HepG2 (cell line): Measurements from ENCODE around the gene DLST. TPM values are rescaled to one million over a fixed set of nuclear protein-coding genes. Genes with fewer than 3 reads are reported as not detected.

ENCODE experiments used
- DNMT1 ChIP-seq: sonication (generic); formaldehyde crosslinking; IDR thresholded peaks from 2 replicates; pipeline ENCODE4 v1.5.1; 2020; ENCODE audit warnings: mild to moderate bottlenecking, missing genetic modification reagents
- EP300 ChIP-seq, 3 experiments: sonication (generic) in 1 of 3; formaldehyde crosslinking in 1 of 3; IDR thresholded peaks; 2 replicates each; pipeline versions ENCODE4 v1.5.1 to v1.6.1; 2011 to 2020; ENCODE audit warnings: low read depth in 2 of 3, low read length in 2 of 3, borderline replicate concordance in 1 of 3, improper control_type of control experiment in 1 of 3, mild to moderate bottlenecking in 1 of 3, missing genetic modification reagents in 1 of 3, moderate library complexity in 1 of 3
- ETS1 ChIP-seq: sonication (generic); formaldehyde crosslinking; IDR thresholded peaks from 2 replicates; pipeline ENCODE4 v1.4.0; 2020; ENCODE audit warnings: missing genetic modification reagents
- KAT8 ChIP-seq: IDR thresholded peaks from 2 replicates; pipeline ENCODE4 v1.6.1; 2016; ENCODE audit warnings: missing genetic modification reagents, missing compliant biosample characterization
- MIER3 ChIP-seq: IDR thresholded peaks from 2 replicates; pipeline ENCODE4 v1.6.1; 2016; ENCODE audit warnings: missing compliant biosample characterization, borderline replicate concordance
- MTA3 ChIP-seq: sonication (generic); formaldehyde crosslinking; IDR thresholded peaks from 2 replicates; pipeline ENCODE4 v1.4.0; 2020; ENCODE audit warnings: missing genetic modification reagents
- RAD21 ChIP-seq: fragments of 450-650 bp; formaldehyde crosslinking; IDR thresholded peaks from 2 replicates; pipeline ENCODE4 v1.5.0; 2020; ENCODE audit warnings: mild to moderate bottlenecking
- SIN3A ChIP-seq: IDR thresholded peaks from 2 replicates; pipeline ENCODE4 v1.6.1; 2011; ENCODE audit warnings: low read depth, mild to moderate bottlenecking, control low read depth, low read length, borderline replicate concordance
- TBX3 ChIP-seq: fragments of 450-650 bp; IDR thresholded peaks from 2 replicates; pipeline ENCODE4 v1.6.1; 2017; ENCODE audit warnings: antibody characterized with exemption, mild to moderate bottlenecking, inconsistent platforms, borderline replicate concordance
- WIZ ChIP-seq: sonication (generic); formaldehyde crosslinking; IDR thresholded peaks from 2 replicates; pipeline ENCODE4 v1.5.1; 2020; ENCODE audit warnings: mild to moderate bottlenecking, missing genetic modification reagents
- ZMYM2 ChIP-seq: sonication (generic); formaldehyde crosslinking; IDR thresholded peaks from 2 replicates; pipeline ENCODE4 v1.8.0; 2022; ENCODE audit warnings: mild to moderate bottlenecking, missing genetic modification reagents
- ZMYM3 ChIP-seq: sonication (generic); formaldehyde crosslinking; IDR thresholded peaks from 2 replicates; pipeline ENCODE4 v1.5.1; 2020; ENCODE audit warnings: mild to moderate bottlenecking, missing genetic modification reagents
- ZNF18 ChIP-seq: sonication (generic); formaldehyde crosslinking; IDR thresholded peaks from 2 replicates; pipeline ENCODE4 v1.8.0; 2022; ENCODE audit warnings: mild to moderate bottlenecking, missing genetic modification reagents; ENCODE audit not compliant: insufficient replicate concordance
- ZNF629 ChIP-seq: sonication (generic); formaldehyde crosslinking; conservative IDR thresholded peaks from 2 replicates; pipeline ENCODE4 v1.5.0; 2020; ENCODE audit warnings: missing genetic modification reagents
- ZNF652 ChIP-seq: IDR thresholded peaks from 2 replicates; pipeline ENCODE4 v1.6.1; 2016; ENCODE audit warnings: low read depth, borderline replicate concordance
- polyA plus RNA-seq, 8 experiments: library from polyadenylated mRNA; depleted of rRNA in 3 of 8; stranded (reverse) in 7 of 8; unstranded in 1 of 8; fragments of >200 nt; fragmentation: Illumina TruSeq in 4 of 8; extraction: Trizol in 4 of 8; gene quantifications; 2 replicates each; pipeline versions ENCODE4 v1.2.1 to v1.2.3, GENCODE V29; 2011 to 2016; ENCODE audit warnings: low read depth in 4 of 8, missing spikeins in 1 of 8, mixed read lengths in 1 of 8; ENCODE audit not compliant: insufficient read depth in 1 of 8
- total RNA-seq, 5 experiments: library from RNA; depleted of rRNA; stranded (reverse); fragments of >200 nt; fragmentation: Illumina TruSeq; extraction: Trizol; gene quantifications; 2 replicates each; pipeline ENCODE4 v1.2.3, GENCODE V29; 2016; ENCODE audit warnings: low read depth in 1 of 5
- TF ChIP-seq, protein P1 (sequence below): sonication (generic); formaldehyde crosslinking; IDR thresholded peaks from 2 replicates; pipeline ENCODE4 v1.4.0; 2020; ENCODE audit warnings: mild to moderate bottlenecking, missing genetic modification reagents
- TF ChIP-seq, protein P2 (sequence below): sonication (generic); formaldehyde crosslinking; IDR thresholded peaks from 2 replicates; pipeline ENCODE4 v1.4.0; 2020; ENCODE audit warnings: missing genetic modification reagents, borderline replicate concordance

The DLST gene
- total and polyA plus RNA-seq, 2 of the 13 experiments (the other 11 are each of a cell fraction or from before 2014, with no cell fraction given) = 56.5 to 94.3 TPM

DNA sequence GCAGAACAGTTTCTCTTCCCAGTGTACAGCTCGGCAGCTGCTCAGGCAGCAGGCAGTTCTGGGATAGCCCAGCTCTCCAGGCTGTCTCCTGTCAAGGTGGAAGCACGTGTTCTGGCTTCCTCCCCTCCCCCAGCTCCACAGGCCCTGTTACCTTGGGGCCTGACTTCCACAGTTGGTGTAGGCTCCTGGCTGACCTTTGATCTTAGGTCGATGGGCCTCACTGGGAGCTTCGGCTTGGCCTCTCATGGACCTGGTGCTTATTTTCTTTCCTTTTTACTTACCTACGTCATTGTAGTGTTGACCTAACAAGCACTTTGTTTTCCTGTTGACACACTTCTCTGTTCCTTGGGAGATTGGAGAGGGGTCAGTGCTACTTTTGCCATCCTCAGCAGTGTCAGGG, 17.0 kb downstream of the DLST start (continued):
- TF ChIP-seq, protein P1, sequence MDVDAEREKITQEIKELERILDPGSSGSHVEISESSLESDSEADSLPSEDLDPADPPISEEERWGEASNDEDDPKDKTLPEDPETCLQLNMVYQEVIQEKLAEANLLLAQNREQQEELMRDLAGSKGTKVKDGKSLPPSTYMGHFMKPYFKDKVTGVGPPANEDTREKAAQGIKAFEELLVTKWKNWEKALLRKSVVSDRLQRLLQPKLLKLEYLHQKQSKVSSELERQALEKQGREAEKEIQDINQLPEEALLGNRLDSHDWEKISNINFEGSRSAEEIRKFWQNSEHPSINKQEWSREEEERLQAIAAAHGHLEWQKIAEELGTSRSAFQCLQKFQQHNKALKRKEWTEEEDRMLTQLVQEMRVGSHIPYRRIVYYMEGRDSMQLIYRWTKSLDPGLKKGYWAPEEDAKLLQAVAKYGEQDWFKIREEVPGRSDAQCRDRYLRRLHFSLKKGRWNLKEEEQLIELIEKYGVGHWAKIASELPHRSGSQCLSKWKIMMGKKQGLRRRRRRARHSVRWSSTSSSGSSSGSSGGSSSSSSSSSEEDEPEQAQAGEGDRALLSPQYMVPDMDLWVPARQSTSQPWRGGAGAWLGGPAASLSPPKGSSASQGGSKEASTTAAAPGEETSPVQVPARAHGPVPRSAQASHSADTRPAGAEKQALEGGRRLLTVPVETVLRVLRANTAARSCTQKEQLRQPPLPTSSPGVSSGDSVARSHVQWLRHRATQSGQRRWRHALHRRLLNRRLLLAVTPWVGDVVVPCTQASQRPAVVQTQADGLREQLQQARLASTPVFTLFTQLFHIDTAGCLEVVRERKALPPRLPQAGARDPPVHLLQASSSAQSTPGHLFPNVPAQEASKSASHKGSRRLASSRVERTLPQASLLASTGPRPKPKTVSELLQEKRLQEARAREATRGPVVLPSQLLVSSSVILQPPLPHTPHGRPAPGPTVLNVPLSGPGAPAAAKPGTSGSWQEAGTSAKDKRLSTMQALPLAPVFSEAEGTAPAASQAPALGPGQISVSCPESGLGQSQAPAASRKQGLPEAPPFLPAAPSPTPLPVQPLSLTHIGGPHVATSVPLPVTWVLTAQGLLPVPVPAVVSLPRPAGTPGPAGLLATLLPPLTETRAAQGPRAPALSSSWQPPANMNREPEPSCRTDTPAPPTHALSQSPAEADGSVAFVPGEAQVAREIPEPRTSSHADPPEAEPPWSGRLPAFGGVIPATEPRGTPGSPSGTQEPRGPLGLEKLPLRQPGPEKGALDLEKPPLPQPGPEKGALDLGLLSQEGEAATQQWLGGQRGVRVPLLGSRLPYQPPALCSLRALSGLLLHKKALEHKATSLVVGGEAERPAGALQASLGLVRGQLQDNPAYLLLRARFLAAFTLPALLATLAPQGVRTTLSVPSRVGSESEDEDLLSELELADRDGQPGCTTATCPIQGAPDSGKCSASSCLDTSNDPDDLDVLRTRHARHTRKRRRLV (CRISPR knock-in tag) = no peak
- no peak; the same call in 1 of the 2 replicates for TF ChIP-seq DNMT1 (CRISPR knock-in tag)
- peak; percentile 43 for TF ChIP-seq ZNF18 (CRISPR knock-in tag)
- peak; percentile 90 for TF ChIP-seq WIZ (CRISPR knock-in tag)
- TF ChIP-seq SIN3A = peak; percentile 96
- peak; percentile 40; the same call in 1 of the 2 replicates for TF ChIP-seq RAD21 (CRISPR knock-in tag)
- no peak for TF ChIP-seq MTA3 (CRISPR knock-in tag)
- TF ChIP-seq ZMYM2 (CRISPR knock-in tag) = 0 out of 2 replicates have a peak, but pooled peaks have one; percentile 59
- peak; percentile 74; the same call in 1 of the 2 replicates for TF ChIP-seq KAT8 (CRISPR knock-in tag)
- peak; percentile 42; the same call in 1 of the 2 replicates for TF ChIP-seq ZNF629 (CRISPR knock-in tag)
- peak; percentile 21; the same call in 1 of the 2 replicates for TF ChIP-seq ZNF652
- peak; percentile 63 for TF ChIP-seq ZMYM3
- TF ChIP-seq ETS1 = no peak
- TF ChIP-seq TBX3 = no peak
- peak; percentile 61; the same call in 1 of the 2 replicates for TF ChIP-seq MIER3 (CRISPR knock-in tag)
- TF ChIP-seq, protein P2, sequence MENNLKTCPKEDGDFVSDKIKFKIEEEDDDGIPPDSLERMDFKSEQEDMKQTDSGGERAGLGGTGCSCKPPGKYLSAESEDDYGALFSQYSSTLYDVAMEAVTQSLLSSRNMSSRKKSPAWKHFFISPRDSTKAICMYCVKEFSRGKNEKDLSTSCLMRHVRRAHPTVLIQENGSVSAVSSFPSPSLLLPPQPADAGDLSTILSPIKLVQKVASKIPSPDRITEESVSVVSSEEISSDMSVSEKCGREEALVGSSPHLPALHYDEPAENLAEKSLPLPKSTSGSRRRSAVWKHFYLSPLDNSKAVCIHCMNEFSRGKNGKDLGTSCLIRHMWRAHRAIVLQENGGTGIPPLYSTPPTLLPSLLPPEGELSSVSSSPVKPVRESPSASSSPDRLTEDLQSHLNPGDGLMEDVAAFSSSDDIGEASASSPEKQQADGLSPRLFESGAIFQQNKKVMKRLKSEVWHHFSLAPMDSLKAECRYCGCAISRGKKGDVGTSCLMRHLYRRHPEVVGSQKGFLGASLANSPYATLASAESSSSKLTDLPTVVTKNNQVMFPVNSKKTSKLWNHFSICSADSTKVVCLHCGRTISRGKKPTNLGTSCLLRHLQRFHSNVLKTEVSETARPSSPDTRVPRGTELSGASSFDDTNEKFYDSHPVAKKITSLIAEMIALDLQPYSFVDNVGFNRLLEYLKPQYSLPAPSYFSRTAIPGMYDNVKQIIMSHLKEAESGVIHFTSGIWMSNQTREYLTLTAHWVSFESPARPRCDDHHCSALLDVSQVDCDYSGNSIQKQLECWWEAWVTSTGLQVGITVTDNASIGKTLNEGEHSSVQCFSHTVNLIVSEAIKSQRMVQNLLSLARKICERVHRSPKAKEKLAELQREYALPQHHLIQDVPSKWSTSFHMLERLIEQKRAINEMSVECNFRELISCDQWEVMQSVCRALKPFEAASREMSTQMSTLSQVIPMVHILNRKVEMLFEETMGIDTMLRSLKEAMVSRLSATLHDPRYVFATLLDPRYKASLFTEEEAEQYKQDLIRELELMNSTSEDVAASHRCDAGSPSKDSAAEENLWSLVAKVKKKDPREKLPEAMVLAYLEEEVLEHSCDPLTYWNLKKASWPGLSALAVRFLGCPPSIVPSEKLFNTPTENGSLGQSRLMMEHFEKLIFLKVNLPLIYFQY (CRISPR knock-in tag) = 0 out of 2 replicates have a peak, but pooled peaks have one; percentile 44
- TF ChIP-seq EP300 (IDR thresholded peaks at IDR 0.05; ENCODE audit: low read depth in 2 of 2, low read length in 2 of 2) = peak in 1 of 2 experiments; percentile 81; a peak in 2 of 4 replicates
- peak; percentile 29; the same call in 1 of the 2 replicates for TF ChIP-seq EP300 (CRISPR knock-in tag; IDR thresholded peaks at IDR 0.05; ENCODE audit: borderline replicate concordance)
